ENCODE data around the gene HLTF.

The HLTF gene

DNA sequence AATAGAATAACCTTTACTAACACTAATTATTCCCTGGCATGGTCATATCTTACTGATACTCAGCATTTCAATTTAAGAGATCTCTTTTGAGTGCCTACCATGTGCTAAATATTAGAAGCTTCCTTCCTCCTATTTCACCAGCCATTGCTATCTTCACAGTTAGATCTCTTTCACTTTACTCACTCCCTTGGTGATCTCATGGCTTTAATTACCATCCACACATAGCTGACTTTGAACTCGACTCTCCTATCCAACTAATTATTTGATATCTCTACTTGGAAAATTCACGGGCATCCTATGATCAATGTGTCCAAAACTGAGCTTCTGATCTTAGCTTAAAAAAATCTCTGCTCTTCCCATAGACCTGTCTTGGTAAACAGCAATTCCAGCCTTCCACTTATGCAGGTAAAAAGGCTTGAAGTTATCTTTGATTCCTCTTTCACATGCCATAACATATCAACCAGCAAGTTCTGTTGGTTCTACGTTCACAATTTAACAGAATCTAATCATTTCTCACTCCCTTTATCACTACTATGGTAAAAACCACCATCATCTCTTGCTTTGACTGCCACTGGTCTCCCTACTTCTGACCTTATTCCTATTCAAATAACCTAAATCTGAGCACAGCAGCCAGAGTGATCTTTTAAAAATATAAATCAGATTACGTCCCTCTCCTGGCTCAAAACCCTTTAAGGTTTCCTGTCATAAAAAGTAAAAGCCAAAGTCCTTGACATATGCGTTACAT, 41.8 kb downstream of the HLTF start:
- ChIA-PET POLR2A (no interaction called here), CTCF (no interaction called here)
- Histone ChIP-seq H3K27ac (ENCODE audit: extremely low read depth, low read depth, low read length) (no peak overlapping the region), H3K36me3 (ENCODE audit: control insufficient read depth in 2 of 2, insufficient read depth in 1 of 2, low read length in 2 of 2) (peaks cover 17 to 83% of the 10 kb centered on the region in 2 experiments), H3K4me1 (ENCODE audit: control insufficient read depth, insufficient read depth, low read length) (no peaks in the 10 kb centered on the region), H3K9me3 (ENCODE audit: control insufficient read depth, insufficient read depth, low read depth, low read length) (no peaks in the 10 kb centered on the region), H3K4me3 (ENCODE audit: low read depth, low read length) (no peak overlapping the region)
- TF ChIP-seq ZNF10 (tag by site-specific recombination; IDR thresholded peaks at IDR 0.05) (no peak), ZEB2 (tag by site-specific recombination; IDR thresholded peaks at IDR 0.05) (no peak), ZNF48 (tag by site-specific recombination; IDR thresholded peaks at IDR 0.05) (no peak), ZNF558 (tag by site-specific recombination; IDR thresholded peaks at IDR 0.05) (no peak), ZNF2 (tag by site-specific recombination; IDR thresholded peaks at IDR 0.05) (no peak)
- TF ChIP-seq, protein P1, sequence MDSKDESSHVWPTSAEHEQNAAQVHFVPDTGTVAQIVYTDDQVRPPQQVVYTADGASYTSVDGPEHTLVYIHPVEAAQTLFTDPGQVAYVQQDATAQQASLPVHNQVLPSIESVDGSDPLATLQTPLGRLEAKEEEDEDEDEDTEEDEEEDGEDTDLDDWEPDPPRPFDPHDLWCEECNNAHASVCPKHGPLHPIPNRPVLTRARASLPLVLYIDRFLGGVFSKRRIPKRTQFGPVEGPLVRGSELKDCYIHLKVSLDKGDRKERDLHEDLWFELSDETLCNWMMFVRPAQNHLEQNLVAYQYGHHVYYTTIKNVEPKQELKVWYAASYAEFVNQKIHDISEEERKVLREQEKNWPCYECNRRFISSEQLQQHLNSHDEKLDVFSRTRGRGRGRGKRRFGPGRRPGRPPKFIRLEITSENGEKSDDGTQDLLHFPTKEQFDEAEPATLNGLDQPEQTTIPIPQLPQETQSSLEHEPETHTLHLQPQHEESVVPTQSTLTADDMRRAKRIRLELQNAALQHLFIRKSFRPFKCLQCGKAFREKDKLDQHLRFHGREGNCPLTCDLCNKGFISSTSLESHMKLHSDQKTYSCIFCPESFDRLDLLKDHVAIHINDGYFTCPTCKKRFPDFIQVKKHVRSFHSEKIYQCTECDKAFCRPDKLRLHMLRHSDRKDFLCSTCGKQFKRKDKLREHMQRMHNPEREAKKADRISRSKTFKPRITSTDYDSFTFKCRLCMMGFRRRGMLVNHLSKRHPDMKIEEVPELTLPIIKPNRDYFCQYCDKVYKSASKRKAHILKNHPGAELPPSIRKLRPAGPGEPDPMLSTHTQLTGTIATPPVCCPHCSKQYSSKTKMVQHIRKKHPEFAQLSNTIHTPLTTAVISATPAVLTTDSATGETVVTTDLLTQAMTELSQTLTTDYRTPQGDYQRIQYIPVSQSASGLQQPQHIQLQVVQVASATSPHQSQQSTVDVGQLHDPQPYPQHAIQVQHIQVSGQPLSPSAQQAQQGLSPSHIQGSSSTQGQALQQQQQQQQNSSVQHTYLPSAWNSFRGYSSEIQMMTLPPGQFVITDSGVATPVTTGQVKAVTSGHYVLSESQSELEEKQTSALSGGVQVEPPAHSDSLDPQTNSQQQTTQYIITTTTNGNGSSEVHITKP (tag by site-specific recombination; IDR thresholded peaks at IDR 0.05): no peak
- TF ChIP-seq, protein P2, sequence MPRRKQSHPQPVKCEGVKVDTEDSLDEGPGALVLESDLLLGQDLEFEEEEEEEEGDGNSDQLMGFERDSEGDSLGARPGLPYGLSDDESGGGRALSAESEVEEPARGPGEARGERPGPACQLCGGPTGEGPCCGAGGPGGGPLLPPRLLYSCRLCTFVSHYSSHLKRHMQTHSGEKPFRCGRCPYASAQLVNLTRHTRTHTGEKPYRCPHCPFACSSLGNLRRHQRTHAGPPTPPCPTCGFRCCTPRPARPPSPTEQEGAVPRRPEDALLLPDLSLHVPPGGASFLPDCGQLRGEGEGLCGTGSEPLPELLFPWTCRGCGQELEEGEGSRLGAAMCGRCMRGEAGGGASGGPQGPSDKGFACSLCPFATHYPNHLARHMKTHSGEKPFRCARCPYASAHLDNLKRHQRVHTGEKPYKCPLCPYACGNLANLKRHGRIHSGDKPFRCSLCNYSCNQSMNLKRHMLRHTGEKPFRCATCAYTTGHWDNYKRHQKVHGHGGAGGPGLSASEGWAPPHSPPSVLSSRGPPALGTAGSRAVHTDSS (tag by site-specific recombination; IDR thresholded peaks at IDR 0.05): no peak

DNA sequence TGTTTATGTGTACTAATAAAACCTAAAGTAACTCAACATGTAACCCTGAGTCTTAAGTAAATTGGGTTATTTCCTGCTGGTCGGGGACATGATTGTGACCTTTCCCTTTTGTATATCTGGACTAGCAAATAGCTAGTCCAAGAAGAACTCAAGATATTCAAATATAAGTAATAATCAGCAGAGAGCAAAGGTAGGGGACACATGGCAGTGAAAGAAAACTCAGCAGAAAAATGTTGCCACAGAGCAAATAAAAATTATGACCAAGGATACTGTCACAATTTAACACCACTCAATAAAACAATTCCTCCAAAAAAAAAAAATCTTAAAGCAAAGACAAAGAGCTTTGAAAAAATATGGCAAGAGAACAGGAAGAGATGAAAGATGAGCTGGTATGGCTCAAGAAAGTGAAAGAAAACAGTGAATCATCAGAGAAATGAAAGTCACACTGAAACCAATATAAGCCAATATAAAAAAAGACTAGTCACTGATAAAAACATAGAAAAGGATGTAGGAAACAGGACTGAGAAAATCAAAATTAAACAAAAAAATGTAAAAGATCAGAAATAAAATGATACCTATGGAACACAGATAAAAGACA, 43.4 kb downstream of the HLTF start:
- TF ChIP-seq ZNF211 (tag by site-specific recombination; IDR thresholded peaks at IDR 0.05; ENCODE audit: low read depth): no peak
- peak; percentile 77 for TF ChIP-seq PRDM1 (tag by site-specific recombination; IDR thresholded peaks at IDR 0.05)
- no peak for TF ChIP-seq ZNF530 (tag by site-specific recombination; IDR thresholded peaks at IDR 0.05; ENCODE audit: low read depth)
- TF ChIP-seq, protein P3, sequence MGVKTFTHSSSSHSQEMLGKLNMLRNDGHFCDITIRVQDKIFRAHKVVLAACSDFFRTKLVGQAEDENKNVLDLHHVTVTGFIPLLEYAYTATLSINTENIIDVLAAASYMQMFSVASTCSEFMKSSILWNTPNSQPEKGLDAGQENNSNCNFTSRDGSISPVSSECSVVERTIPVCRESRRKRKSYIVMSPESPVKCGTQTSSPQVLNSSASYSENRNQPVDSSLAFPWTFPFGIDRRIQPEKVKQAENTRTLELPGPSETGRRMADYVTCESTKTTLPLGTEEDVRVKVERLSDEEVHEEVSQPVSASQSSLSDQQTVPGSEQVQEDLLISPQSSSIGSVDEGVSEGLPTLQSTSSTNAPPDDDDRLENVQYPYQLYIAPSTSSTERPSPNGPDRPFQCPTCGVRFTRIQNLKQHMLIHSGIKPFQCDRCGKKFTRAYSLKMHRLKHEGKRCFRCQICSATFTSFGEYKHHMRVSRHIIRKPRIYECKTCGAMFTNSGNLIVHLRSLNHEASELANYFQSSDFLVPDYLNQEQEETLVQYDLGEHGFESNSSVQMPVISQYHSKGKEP (tag by site-specific recombination; IDR thresholded peaks at IDR 0.05): no peak
- TF ChIP-seq FEZF1 (tag by site-specific recombination; IDR thresholded peaks at IDR 0.05): no peak
- no peak for TF ChIP-seq ZNF239 (tag by site-specific recombination; IDR thresholded peaks at IDR 0.05)
- no peak for TF ChIP-seq ZNF350 (tag by site-specific recombination; IDR thresholded peaks at IDR 0.05)
- no peak for TF ChIP-seq SP3 (tag by site-specific recombination; IDR thresholded peaks at IDR 0.05)
- Histone ChIP-seq H3K9me3 (ENCODE audit: control insufficient read depth, insufficient read depth, low read depth, low read length) (no peaks in the 10 kb centered on the region), H3K4me3 (ENCODE audit: low read depth, low read length) (no peak overlapping the region), H3K36me3 (ENCODE audit: control insufficient read depth in 2 of 2, insufficient read depth in 1 of 2, low read length in 2 of 2) (peaks cover 17 to 85% of the 10 kb centered on the region in 2 experiments), H3K4me1 (ENCODE audit: control insufficient read depth, insufficient read depth, low read length) (no peaks in the 10 kb centered on the region), H3K27ac (ENCODE audit: extremely low read depth, low read depth, low read length) (no peak overlapping the region)
- POLR2A ChIA-PET: interaction anchor here (0.7 kb wide), 1 partner anchor 52 kb away, joined by 3 read pairs; no protein-coding TSS in a partner anchor
- CTCF ChIA-PET: no interaction called here
